HepG2 (cell line): ENCODE data around the gene SYNGR2. TPM values are rescaled to one million over a fixed set of nuclear protein-coding genes. Genes with fewer than 3 reads are reported as not detected.
"Not testable (repeated sequence)": the region's sequence is repeated elsewhere in the genome, so short reads cannot be mapped to it uniquely, and the experiment has no call there.

Experiments used
- ATAC-seq: fragments of 200-7000 bp; cut with Tn5 transposase; 3 replicates; pipeline ENCODE4 v1.9.1; 2020; ENCODE audit warnings: mild to moderate bottlenecking, moderate library complexity
- BruUV-seq: library from RNA; stranded (reverse); fragments of 400-500 nt; replicated peaks from 2 replicates; lab custom pipeline; 2021; lab: Mats Ljungman, UMichigan
- CTCF ChIA-PET: fragments of 300-600 bp; formaldehyde crosslinking; extraction: SDS; loops from one replicate; lab custom pipeline; 2021; ENCODE audit warnings: low total read pairs, inconsistent platforms, low intra/inter-chr PET ratio; lab: Yijun Ruan, JAX
- POLR2A ChIA-PET: fragments of 350-600 bp; sonication (Branson Sonifier 250); formaldehyde crosslinking; loops from one replicate; lab custom pipeline; 2020; ENCODE audit warnings: antibody characterized with exemption, inconsistent platforms; lab: Yijun Ruan, JAX
- DNase-seq: peaks from one replicate; pipeline ENCODE4 v3.0.0-alpha.2; 2015; ENCODE audit warnings: low spot score
- FAIRE-seq: peaks from 3 replicates; lab custom pipeline; 2011; peaks lifted over from hg19 to GRCh38; lab: Jason Lieb, UNC
- H2AFZ ChIP-seq: one replicate; pipeline ENCODE4 v1.6.1; 2011; ENCODE audit warnings: low read length, inconsistent platforms
- H3K27ac ChIP-seq: fragments of 300-600 bp; 3 replicates; pipeline ENCODE4 v1.8.0; 2011; ENCODE audit warnings: mixed run types, mild to moderate bottlenecking, mixed read lengths, low read length, inconsistent platforms; ENCODE audit not compliant: insufficient read depth; ENCODE audit errors: extremely low read length
- H3K27me3 ChIP-seq, 2 experiments: fragments of 200-600 bp in 1 of 2; 2 replicates in 1 of 2; 3 replicates in 1 of 2; pipeline versions ENCODE4 v1.6.0 to v1.8.0; 2011; ENCODE audit warnings: low read length in 2 of 2, mild to moderate bottlenecking in 2 of 2, moderate library complexity in 2 of 2, inconsistent platforms in 1 of 2; ENCODE audit not compliant: insufficient read depth in 2 of 2, control insufficient read depth in 1 of 2
- H3K36me3 ChIP-seq, 2 experiments: fragments of 200-600 bp in 1 of 2; replicated peaks in 1 of 2; 2 replicates in 1 of 2; 3 replicates in 1 of 2; pipeline versions ENCODE4 v1.5.1 to v1.8.0; 2011; ENCODE audit warnings: low read length in 2 of 2, inconsistent platforms in 1 of 2; ENCODE audit not compliant: insufficient read depth in 2 of 2, control insufficient read depth in 1 of 2
- H3K4me1 ChIP-seq: 2 replicates; pipeline ENCODE4 v1.5.1; 2012; ENCODE audit warnings: low read length, inconsistent platforms; ENCODE audit not compliant: insufficient read depth
- H3K4me2 ChIP-seq: 2 replicates; pipeline ENCODE4 v1.6.0; 2011; ENCODE audit warnings: low read depth, low read length, inconsistent platforms
- H3K4me3 ChIP-seq, 3 experiments: fragments of 200-600 bp in 1 of 3; sonication (generic), shearing (Covaris generic) in 1 of 3; replicated peaks in 1 of 3; 2 replicates each; pipeline ENCODE4 v1.5.1; 2011 to 2016; ENCODE audit warnings: low read length in 3 of 3, inconsistent platforms in 2 of 3, low read depth in 2 of 3, mild to moderate bottlenecking in 2 of 3, control low read depth in 1 of 3, mixed read lengths in 1 of 3; ENCODE audit not compliant: insufficient read depth in 1 of 3
- H3K79me2 ChIP-seq: one replicate; pipeline ENCODE4 v1.6.1; 2011; ENCODE audit warnings: low read length, inconsistent platforms; ENCODE audit not compliant: insufficient read depth
- H3K9ac ChIP-seq: 2 replicates; pipeline ENCODE4 v1.6.0; 2011; ENCODE audit warnings: mild to moderate bottlenecking, low read depth, low read length, inconsistent platforms; ENCODE audit not compliant: insufficient read depth
- H3K9me3 ChIP-seq: 2 replicates; pipeline ENCODE4 v1.5.1; 2012; ENCODE audit warnings: mild to moderate bottlenecking, low read length
- H4K20me1 ChIP-seq: 2 replicates; pipeline ENCODE4 v1.6.0; 2011; ENCODE audit warnings: inconsistent platforms, mild to moderate bottlenecking, low read length, moderate library complexity; ENCODE audit not compliant: insufficient read depth
- AKAP8 ChIP-seq: sonication (generic); formaldehyde crosslinking; IDR thresholded peaks from 2 replicates; pipeline ENCODE4 v1.5.1; 2020; ENCODE audit warnings: mild to moderate bottlenecking, missing genetic modification reagents
- ELF3 ChIP-seq: IDR thresholded peaks from 2 replicates; pipeline ENCODE4 v1.6.1; 2016; ENCODE audit warnings: missing genetic modification reagents, missing compliant biosample characterization
- EZH2 ChIP-seq: conservative IDR thresholded peaks from 2 replicates; pipeline ENCODE4 v1.6.1; 2012; ENCODE audit warnings: mild to moderate bottlenecking, low read depth, low read length, moderate library complexity
- FLYWCH1 ChIP-seq: sonication (generic); formaldehyde crosslinking; IDR thresholded peaks from 2 replicates; pipeline ENCODE4 v1.8.1; 2023; ENCODE audit warnings: mild to moderate bottlenecking, missing genetic modification reagents
- KMT2B ChIP-seq: IDR thresholded peaks from 2 replicates; pipeline ENCODE4 v1.6.1; 2016; ENCODE audit warnings: missing genetic modification reagents, missing compliant biosample characterization
- RAD51 ChIP-seq: fragments of 450-650 bp; IDR thresholded peaks from 2 replicates; pipeline ENCODE4 v1.6.1; 2016; ENCODE audit warnings: borderline replicate concordance
- ZFP41 ChIP-seq: sonication (generic); formaldehyde crosslinking; IDR thresholded peaks from 2 replicates; pipeline ENCODE4 v1.4.0; 2020; ENCODE audit warnings: mild to moderate bottlenecking, missing genetic modification reagents, borderline replicate concordance
- ZNF446 ChIP-seq: sonication (generic); formaldehyde crosslinking; IDR thresholded peaks from 2 replicates; pipeline ENCODE4 v1.5.0; 2020; ENCODE audit warnings: mild to moderate bottlenecking, missing genetic modification reagents
- ZNF460 ChIP-seq: sonication (generic); formaldehyde crosslinking; IDR thresholded peaks from 2 replicates; pipeline ENCODE4 v1.5.1; 2020; ENCODE audit warnings: missing genetic modification reagents, mild to moderate bottlenecking, borderline replicate concordance
- ZNF563 ChIP-seq: sonication (generic); formaldehyde crosslinking; IDR thresholded peaks from 2 replicates; pipeline ENCODE4 v1.8.0; 2022; ENCODE audit warnings: mild to moderate bottlenecking, moderate library complexity, missing genetic modification reagents
- ZNF713 ChIP-seq: sonication (generic); formaldehyde crosslinking; IDR thresholded peaks from 2 replicates; pipeline ENCODE4 v1.4.0; 2020; ENCODE audit warnings: mild to moderate bottlenecking, missing genetic modification reagents
- ZNF75D ChIP-seq: sonication (generic); formaldehyde crosslinking; IDR thresholded peaks from 2 replicates; pipeline ENCODE4 v1.8.1; 2023; ENCODE audit warnings: missing genetic modification reagents, mild to moderate bottlenecking, borderline replicate concordance
- WGBS: methylation state at CpG from one replicate; pipeline ENCODE4 v1.1.6; 2017; ENCODE audit warnings: low lambda C conversion rate; 5-methylcytosine and 5-hydroxymethylcytosine counted together
- in situ Hi-C: cut with HindIII; loops from 2 replicates; pipeline ENCODE4 v1.10.0; 2017; ENCODE audit warnings: low pct_unique_long_range_greater_than_20kb; ENCODE audit not compliant: extremely low pct_ligation_motif_present
- intact Hi-C: fragments of 100-400 bp; cut with micrococcal nuclease; formaldehyde crosslinking; loops from one replicate; pipeline ENCODE4 v1.10.0; 2022; ENCODE audit not compliant: unreplicated experiment
- polyA plus RNA-seq, 8 experiments: library from polyadenylated mRNA; depleted of rRNA in 3 of 8; stranded (reverse) in 7 of 8; unstranded in 1 of 8; fragments of >200 nt; fragmentation: Illumina TruSeq in 4 of 8; extraction: Trizol in 4 of 8; gene quantifications; 2 replicates each; pipeline versions ENCODE4 v1.2.1 to v1.2.3, GENCODE V29; 2011 to 2016; ENCODE audit warnings: low read depth in 4 of 8, missing spikeins in 1 of 8, mixed read lengths in 1 of 8; ENCODE audit not compliant: insufficient read depth in 1 of 8
- total RNA-seq, 5 experiments: library from RNA; depleted of rRNA; stranded (reverse); fragments of >200 nt; fragmentation: Illumina TruSeq; extraction: Trizol; gene quantifications; 2 replicates each; pipeline ENCODE4 v1.2.3, GENCODE V29; 2016; ENCODE audit warnings: low read depth in 1 of 5
- TF ChIP-seq, protein P1 (sequence below): IDR thresholded peaks from 2 replicates; pipeline ENCODE4 v1.6.1; 2018; ENCODE audit warnings: missing genetic modification reagents, mild to moderate bottlenecking, missing compliant biosample characterization
- TF ChIP-seq, protein P2 (sequence below): IDR thresholded peaks from 2 replicates; pipeline ENCODE4 v1.6.1; 2016; ENCODE audit warnings: missing compliant biosample characterization, missing genetic modification reagents, borderline replicate concordance
- TF ChIP-seq, protein P3 (sequence below): sonication (generic); formaldehyde crosslinking; IDR thresholded peaks from 2 replicates; pipeline ENCODE4 v1.5.0; 2020; ENCODE audit warnings: missing genetic modification reagents
- TF ChIP-seq, protein P4 (sequence below): sonication (generic); formaldehyde crosslinking; IDR thresholded peaks from 2 replicates; pipeline ENCODE4 v1.4.0; 2020; ENCODE audit warnings: mild to moderate bottlenecking, low read depth, missing genetic modification reagents

The SYNGR2 gene
- total and polyA plus RNA-seq, 2 of the 13 experiments (the other 11 are each of a cell fraction or from before 2014, with no cell fraction given): 46.7 to 170 TPM

DNA sequence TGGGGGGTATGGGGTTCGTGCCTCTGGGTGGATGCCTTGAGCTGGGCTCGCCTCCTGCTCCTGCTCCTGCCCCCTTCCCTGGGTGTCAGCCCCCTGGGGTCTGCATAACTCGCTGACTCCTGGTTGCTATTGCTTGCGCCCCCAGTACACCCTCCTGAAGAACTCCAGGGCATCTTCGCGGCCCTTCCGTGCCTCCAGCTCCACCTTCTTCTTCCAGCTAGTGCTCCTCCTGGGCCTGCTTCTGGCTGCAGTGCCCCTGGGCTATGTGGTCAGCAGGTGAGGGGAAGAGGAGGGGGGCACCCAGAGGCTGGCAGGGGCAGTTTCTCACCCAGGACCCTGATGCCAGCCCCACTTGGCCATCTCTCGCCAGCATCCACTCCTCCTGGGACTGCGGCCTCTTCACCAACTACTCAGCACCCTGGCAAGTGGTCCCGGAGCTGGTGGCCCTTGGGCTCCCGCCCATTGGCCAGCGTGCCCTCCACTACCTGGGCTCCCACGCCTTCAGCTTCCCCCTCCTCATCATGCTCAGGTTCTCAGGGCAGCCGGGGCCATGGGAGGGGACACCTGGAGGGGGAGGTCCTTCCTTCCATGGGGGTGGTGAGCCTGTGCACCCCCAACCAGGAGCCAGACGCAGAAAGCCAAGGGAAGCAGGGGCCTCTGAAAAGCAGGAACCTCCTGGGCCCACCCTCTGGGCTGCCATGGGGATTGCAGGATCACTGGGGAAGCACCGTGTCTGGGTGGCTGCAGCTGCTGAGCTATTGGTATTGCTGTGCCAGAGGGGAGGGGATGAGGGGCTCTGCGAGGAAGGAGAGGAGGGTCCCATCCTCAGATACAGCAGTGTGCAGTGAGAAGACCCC, 29.9 kb upstream of the SYNGR2 start (continued):
- 0 out of 2 replicates have a peak, but pooled peaks have one; percentile 24 for TF ChIP-seq ZNF713 (CRISPR knock-in tag)
- no peak for TF ChIP-seq ZNF75D (CRISPR knock-in tag)
- TF ChIP-seq ZNF446 (CRISPR knock-in tag): no peak
- no peak for TF ChIP-seq AKAP8 (CRISPR knock-in tag)
- TF ChIP-seq RAD51: no peak
- TF ChIP-seq EZH2: no peak

DNA sequence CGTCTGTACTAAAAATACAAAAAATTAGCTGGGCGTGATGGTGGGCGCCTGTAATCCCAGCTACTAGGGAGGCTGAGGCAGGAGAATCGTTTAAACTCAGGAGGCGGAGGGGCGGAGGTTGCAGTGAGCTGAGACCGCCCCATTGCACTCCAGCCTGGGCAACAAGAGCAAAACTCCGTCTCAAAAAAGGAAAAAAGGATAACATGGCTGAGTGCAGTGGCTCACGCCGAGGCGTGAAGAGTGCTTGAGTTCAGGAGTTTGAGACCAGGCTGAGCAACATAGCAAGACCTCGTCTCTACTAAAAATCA, 28.6 kb upstream of the SYNGR2 start:
- H3K27ac ChIP-seq, in situ Hi-C loops, H4K20me1 ChIP-seq, H2AFZ ChIP-seq, BruUV-seq, ATAC-seq, FAIRE-seq, H3K79me2 ChIP-seq, H3K9me3 ChIP-seq, DNase-seq, H3K36me3 ChIP-seq: not testable (repeated sequence)
- Histone ChIP-seq H3K4me1 (peaks cover 90% of the 10 kb centered on the region), H3K9ac (peak overlapping the region; percentile 45; the same call in 1 of the 2 replicates), H3K4me2 (peak overlapping the region; percentile 83), H3K4me3 (peak overlapping the region; percentile 25 to 67 (median 26); a peak in 5 of 6 replicates), H3K27me3 (peaks cover 7 to 26% of the 10 kb centered on the region in 2 experiments; a peak in 4 of 5 replicates)
- WGBS: 47% methylated on average over 12 of the region's 12 CpGs
- ChIA-PET CTCF (interaction anchor here (1.0 kb wide), 1 partner anchor 47 kb away, joined by 3 read pairs; the partner anchor contains the start of genes AFMID and TK1), POLR2A (interaction anchor here (0.8 to 5.0 kb wide), 5 partner anchors 12 to 52 kb away, joined by 3 to 57 read pairs (median 7); partner anchors contain the start of genes AFMID, TK1 and TMC6)
- intact Hi-C loops: loop anchor here (1.0 to 5.0 kb wide), 4 partner anchors 29 to 787 kb away; partner anchors contain the start of genes AFMID, SYNGR2, TIMP2 and TK1
- TF ChIP-seq ELF3 (CRISPR knock-in tag): peak; percentile 5; the same call in 1 of the 2 replicates
- TF ChIP-seq, protein P1, sequence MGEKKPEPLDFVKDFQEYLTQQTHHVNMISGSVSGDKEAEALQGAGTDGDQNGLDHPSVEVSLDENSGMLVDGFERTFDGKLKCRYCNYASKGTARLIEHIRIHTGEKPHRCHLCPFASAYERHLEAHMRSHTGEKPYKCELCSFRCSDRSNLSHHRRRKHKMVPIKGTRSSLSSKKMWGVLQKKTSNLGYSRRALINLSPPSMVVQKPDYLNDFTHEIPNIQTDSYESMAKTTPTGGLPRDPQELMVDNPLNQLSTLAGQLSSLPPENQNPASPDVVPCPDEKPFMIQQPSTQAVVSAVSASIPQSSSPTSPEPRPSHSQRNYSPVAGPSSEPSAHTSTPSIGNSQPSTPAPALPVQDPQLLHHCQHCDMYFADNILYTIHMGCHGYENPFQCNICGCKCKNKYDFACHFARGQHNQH: 0 out of 2 replicates have a peak, but pooled peaks have one; percentile 14
- TF ChIP-seq, protein P2, sequence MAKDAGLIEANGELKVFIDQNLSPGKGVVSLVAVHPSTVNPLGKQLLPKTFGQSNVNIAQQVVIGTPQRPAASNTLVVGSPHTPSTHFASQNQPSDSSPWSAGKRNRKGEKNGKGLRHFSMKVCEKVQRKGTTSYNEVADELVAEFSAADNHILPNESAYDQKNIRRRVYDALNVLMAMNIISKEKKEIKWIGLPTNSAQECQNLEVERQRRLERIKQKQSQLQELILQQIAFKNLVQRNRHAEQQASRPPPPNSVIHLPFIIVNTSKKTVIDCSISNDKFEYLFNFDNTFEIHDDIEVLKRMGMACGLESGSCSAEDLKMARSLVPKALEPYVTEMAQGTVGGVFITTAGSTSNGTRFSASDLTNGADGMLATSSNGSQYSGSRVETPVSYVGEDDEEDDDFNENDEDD (CRISPR knock-in tag): 0 out of 2 replicates have a peak, but pooled peaks have one; percentile 23
- 0 out of 2 replicates have a peak, but pooled peaks have one; percentile 13 for TF ChIP-seq KMT2B (CRISPR knock-in tag)
- 0 out of 2 replicates have a peak, but pooled peaks have one; percentile 17 for TF ChIP-seq ZNF563 (CRISPR knock-in tag)
- TF ChIP-seq ZFP41 (CRISPR knock-in tag): 0 out of 2 replicates have a peak, but pooled peaks have one; percentile 29
- TF ChIP-seq ZNF460 (CRISPR knock-in tag): 0 out of 2 replicates have a peak, but pooled peaks have one; percentile 39
- TF ChIP-seq, protein P3, sequence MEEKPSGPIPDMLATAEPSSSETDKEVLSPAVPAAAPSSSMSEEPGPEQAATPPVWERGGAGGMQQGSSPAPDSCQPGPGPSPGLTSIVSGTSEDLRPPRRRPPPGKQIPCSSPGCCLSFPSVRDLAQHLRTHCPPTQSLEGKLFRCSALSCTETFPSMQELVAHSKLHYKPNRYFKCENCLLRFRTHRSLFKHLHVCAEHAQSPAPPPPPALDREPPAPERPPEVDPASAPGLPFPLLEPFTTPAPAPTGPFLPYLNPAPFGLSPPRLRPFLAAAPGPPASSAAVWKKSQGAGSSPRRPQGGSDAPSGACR (CRISPR knock-in tag): 0 out of 2 replicates have a peak, but pooled peaks have one; percentile 12
- TF ChIP-seq, protein P4, sequence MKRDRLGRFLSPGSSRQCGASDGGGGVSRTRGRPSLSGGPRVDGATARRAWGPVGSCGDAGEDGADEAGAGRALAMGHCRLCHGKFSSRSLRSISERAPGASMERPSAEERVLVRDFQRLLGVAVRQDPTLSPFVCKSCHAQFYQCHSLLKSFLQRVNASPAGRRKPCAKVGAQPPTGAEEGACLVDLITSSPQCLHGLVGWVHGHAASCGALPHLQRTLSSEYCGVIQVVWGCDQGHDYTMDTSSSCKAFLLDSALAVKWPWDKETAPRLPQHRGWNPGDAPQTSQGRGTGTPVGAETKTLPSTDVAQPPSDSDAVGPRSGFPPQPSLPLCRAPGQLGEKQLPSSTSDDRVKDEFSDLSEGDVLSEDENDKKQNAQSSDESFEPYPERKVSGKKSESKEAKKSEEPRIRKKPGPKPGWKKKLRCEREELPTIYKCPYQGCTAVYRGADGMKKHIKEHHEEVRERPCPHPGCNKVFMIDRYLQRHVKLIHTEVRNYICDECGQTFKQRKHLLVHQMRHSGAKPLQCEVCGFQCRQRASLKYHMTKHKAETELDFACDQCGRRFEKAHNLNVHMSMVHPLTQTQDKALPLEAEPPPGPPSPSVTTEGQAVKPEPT (CRISPR knock-in tag): 0 out of 2 replicates have a peak, but pooled peaks have one; percentile 51
- 0 out of 2 replicates have a peak, but pooled peaks have one; percentile 28 for TF ChIP-seq FLYWCH1
- TF ChIP-seq ZNF446 (CRISPR knock-in tag): 0 out of 2 replicates have a peak, but pooled peaks have one; percentile 49
